Tibial nerve (tissue), 4 donors: ENCODE measurements around the gene SMIM24. TPM values are rescaled to one million over a fixed set of nuclear protein-coding genes. Genes with fewer than 3 reads are reported as not detected.
A peak's percentile ranks its signal among the peaks of the same experiment; 100 is the strongest.
"Not testable (repeated sequence)": the region's sequence is repeated elsewhere in the genome, so short reads cannot be mapped to it uniquely, and the experiment has no call there.

Experiments
- DNase-seq, 2 donors: peaks; one replicate each; pipeline ENCODE4 v3.0.0-alpha.2; 2019; ENCODE audit warnings: low spot score in 2 of 2
- H3K27ac ChIP-seq, 4 donors: fragments of 200-600 bp; sonication (generic) in 3 of 4; one replicate each; pipeline ENCODE4 v1.5.1; 2017 to 2019; ENCODE audit warnings: mild to moderate bottlenecking in 1 of 4
- H3K27me3 ChIP-seq, 2 donors: fragments of 200-600 bp; sonication (generic) in 1 of 2; one replicate each; pipeline versions ENCODE4 v1.5.1 to v1.6.0; 2017 to 2019
- H3K36me3 ChIP-seq, 3 donors: fragments of 200-600 bp; sonication (generic); one replicate each; pipeline ENCODE4 v1.5.1; 2018 to 2019
- H3K4me1 ChIP-seq, 4 donors: fragments of 200-600 bp; sonication (generic) in 3 of 4; one replicate each; pipeline ENCODE4 v1.5.1; 2017 to 2019
- H3K4me3 ChIP-seq, 4 donors: fragments of 200-600 bp; sonication (generic) in 3 of 4; one replicate each; pipeline ENCODE4 v1.5.1; 2017 to 2019; ENCODE audit warnings: mild to moderate bottlenecking in 1 of 4, moderate library complexity in 1 of 4
- H3K9me3 ChIP-seq, 4 donors: fragments of 200-600 bp; sonication (generic) in 3 of 4; one replicate each; pipeline ENCODE4 v1.5.1; 2017 to 2019
- CTCF ChIP-seq, 5 experiments: fragments of 200-600 bp in 3 of 5; fragments of 450-650 bp in 2 of 5; sonication (generic) in 3 of 5; IDR thresholded peaks; one replicate each; pipeline ENCODE4 v1.5.1; 2016 to 2019; ENCODE audit warnings: antibody characterized with exemption in 5 of 5, mild to moderate bottlenecking in 3 of 5, moderate library complexity in 2 of 5
- EP300 ChIP-seq, 2 donors: sonication (generic); formaldehyde crosslinking; IDR thresholded peaks; one replicate each; pipeline ENCODE4 v1.6.1; 2017; ENCODE audit warnings: antibody characterized with exemption in 2 of 2, mild to moderate bottlenecking in 1 of 2
- POLR2A ChIP-seq, 2 donors: fragments of 450-650 bp; IDR thresholded peaks; one replicate each; pipeline ENCODE4 v1.6.1; 2017; ENCODE audit warnings: antibody characterized with exemption in 2 of 2, mild to moderate bottlenecking in 2 of 2, moderate library complexity in 2 of 2
- WGBS, 2 donors: methylation state at CpG; one replicate each; pipeline ENCODE4 v1.1.5; 2018; 5-methylcytosine and 5-hydroxymethylcytosine counted together
- total RNA-seq, 4 donors: library from RNA; depleted of rRNA; stranded (reverse); fragments of >200 nt; gene quantifications; one replicate each; pipeline ENCODE4 v1.1.0, GENCODE V29; 2016

SMIM24 gene
- not detected for total RNA-seq

DNA sequence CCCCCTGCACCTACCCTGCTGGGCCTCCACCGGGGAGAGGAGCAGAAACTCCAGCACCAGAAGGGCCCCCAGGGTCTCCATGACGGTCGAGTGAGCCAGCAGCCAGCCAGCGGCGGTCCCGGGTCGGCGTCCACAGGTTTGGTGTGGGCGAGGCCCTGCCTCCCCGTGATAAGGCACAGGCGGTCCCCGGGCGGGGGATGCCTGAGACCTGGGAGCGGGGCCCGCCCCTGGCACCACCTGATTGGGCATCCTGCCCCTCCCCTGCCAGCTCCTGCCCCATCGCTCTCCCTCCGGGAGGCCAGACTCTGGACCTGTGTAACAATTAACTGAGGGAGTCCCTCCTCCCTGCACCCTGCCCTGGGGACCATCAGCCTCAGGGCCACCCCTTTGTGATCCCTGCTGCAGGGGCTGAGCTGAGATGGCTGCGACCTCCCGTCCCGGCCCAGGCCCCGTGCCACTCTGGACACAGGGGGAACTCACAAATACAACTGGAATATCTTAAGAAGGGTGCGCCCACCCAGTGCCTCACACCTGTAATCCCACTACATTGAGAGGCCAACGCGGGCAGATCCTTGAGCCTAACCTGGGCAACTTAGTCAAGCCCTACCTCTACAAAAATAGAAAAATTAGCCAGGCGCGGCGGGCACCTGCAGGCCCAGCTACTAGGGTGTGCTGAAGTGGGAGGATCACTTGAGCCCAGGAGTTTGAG, at the start of gene SMIM24:
TSS of gene SMIM24 (minus strand) at position 143 of the 709 bp plus-strand sequence. CDS start at position 81, 62 bp downstream.
- TF ChIP-seq EP300 (IDR thresholded peaks at IDR 0.05): no peak
- TF ChIP-seq CTCF (IDR thresholded peaks at IDR 0.05): no peak
- no peak for TF ChIP-seq POLR2A (IDR thresholded peaks at IDR 0.05)
- no peaks in the 10 kb centered on the region for H3K9me3 ChIP-seq
- H3K4me1 ChIP-seq: peaks cover 0 to 3% (median 0%) of the 10 kb centered on the region in 4 donors
- H3K36me3 ChIP-seq: no peaks in the 10 kb centered on the region
- 61 to 67% methylated on average over 22 to 23 of the region's 27 CpGs for WGBS, 2 donors
- DNase-seq: no peak
- H3K4me3 ChIP-seq: no peak within 1 kb of the TSS
- peak within 1 kb of the TSS in 1 of 4 donors; percentile 64 for H3K27ac ChIP-seq
- H3K27me3 ChIP-seq: peaks cover 0 to 71% of the 10 kb centered on the region in 2 donors

- DNase-seq, H3K9me3 ChIP-seq, H3K4me1 ChIP-seq, H3K27me3 ChIP-seq, H3K27ac ChIP-seq, H3K4me3 ChIP-seq: not testable (repeated sequence)
- H3K36me3 ChIP-seq: peaks cover 8 to 79% (median 38%) of the 10 kb centered on the region in 3 donors
- 91 to 95% methylated on average over 7 of the region's 7 CpGs for WGBS, 2 donors
Measured at GRCh38 chr19:3529299-3529698, 49.0 kb upstream of the SMIM24 start.

DNA sequence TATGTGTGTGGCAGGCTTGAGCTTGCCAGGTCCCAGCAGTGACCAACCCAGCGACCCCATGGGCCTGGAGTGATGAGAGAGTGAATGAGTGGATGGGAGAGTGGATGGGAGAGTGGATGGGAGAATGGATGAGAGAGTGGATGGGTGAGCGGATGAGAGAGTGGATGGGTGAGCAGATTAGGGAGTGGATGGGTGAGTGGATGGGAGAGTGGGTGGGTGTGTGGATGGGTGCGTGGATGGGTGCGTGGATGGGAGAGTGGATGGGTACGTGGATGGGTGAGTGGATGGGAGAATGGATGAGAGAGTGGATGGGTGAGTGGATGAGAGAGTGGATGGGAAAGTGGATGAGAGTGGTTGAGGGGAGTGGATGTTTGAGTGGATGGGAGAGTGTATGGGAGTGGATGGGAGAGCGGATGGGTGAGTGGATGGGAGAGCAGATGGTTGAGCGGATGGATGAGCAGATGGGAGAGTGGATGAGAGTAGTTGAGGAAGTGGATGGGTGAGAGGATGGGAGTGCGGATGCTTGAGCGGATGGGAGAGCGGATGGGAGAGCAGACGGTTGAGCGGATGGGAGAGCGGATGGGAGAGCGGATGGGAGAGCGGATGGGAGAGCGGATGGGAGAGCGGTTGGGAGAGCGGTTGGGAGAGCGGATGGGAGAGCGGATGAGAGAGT, 48.4 kb upstream of the SMIM24 start:
- H3K27me3 ChIP-seq: no peaks in the 10 kb centered on the region
- TF ChIP-seq EP300 (IDR thresholded peaks at IDR 0.05): no peak
- TF ChIP-seq POLR2A (IDR thresholded peaks at IDR 0.05): no peak
- TF ChIP-seq CTCF (IDR thresholded peaks at IDR 0.05): no peak
- no peaks in the 10 kb centered on the region for H3K9me3 ChIP-seq
- DNase-seq: no peak
- no peak overlapping the region for H3K27ac ChIP-seq
- 94 to 97% methylated on average over 20 of the region's 20 CpGs for WGBS, 2 donors
- H3K4me1 ChIP-seq: no peaks in the 10 kb centered on the region
- H3K36me3 ChIP-seq: peaks cover 8 to 79% (median 37%) of the 10 kb centered on the region in 3 donors
- H3K4me3 ChIP-seq: no peak overlapping the region

GRCh38 chr19:3528080-3528479, 47.8 kb upstream of the SMIM24 start:
- 98 to 100% methylated on average over 3 to 11 of the region's 14 CpGs for WGBS, 2 donors
- H3K36me3 ChIP-seq: peaks cover 8 to 79% (median 33%) of the 10 kb centered on the region in 3 donors
- no peak for TF ChIP-seq CTCF (IDR thresholded peaks at IDR 0.05)
- TF ChIP-seq EP300 (IDR thresholded peaks at IDR 0.05): no peak
- TF ChIP-seq POLR2A (IDR thresholded peaks at IDR 0.05): no peak

DNA sequence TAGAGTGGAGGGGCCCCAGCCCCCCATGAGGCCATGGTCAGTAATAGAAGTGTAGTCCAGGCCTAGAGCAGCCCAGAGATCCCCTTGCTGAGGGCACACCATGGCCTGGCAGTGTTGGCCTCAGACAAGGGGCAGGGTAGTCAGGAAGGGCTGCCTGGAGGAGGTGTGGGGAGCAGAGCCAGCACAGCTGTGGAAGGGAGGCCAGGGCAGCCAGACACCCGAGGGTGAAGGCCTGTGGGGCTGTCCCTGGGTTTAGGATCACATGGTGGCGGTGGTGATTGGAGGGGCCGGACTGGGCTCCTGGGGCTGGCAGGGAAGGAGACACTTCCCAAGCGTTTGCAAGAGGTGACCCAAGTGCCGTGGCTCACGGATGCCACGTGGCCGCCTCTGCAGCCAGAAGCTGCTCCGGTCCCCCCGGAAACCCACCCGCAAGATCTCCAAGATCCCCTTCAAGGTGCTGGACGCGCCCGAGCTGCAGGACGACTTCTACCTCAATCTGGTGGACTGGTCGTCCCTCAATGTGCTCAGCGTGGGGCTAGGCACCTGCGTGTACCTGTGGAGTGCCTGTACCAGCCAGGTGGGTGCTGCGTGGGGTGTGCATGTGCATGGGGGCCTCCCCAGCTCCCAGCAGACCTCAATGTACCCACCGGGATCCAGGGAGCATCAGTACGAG, 47.0 kb upstream of the SMIM24 start:
- Histone ChIP-seq H3K9me3 (no peaks in the 10 kb centered on the region), H3K36me3 (peaks cover 4 to 79% (median 32%) of the 10 kb centered on the region in 3 donors)
- WGBS, 2 donors: 90 to 96% methylated on average over 14 to 21 of the region's 21 CpGs

More at GRCh38 chr19:3528080-3528479, 47.8 kb upstream of the SMIM24 start:
- Histone ChIP-seq H3K27ac (no peak overlapping the region), H3K9me3 (no peaks in the 10 kb centered on the region), H3K4me1 (no peaks in the 10 kb centered on the region), H3K4me3 (no peak overlapping the region), H3K27me3 (no peaks in the 10 kb centered on the region)
- no peak for DNase-seq

More for the DNA sequence above, 47.0 kb upstream of the SMIM24 start:
- no peaks in the 10 kb centered on the region for H3K27me3 ChIP-seq
- H3K4me1 ChIP-seq: no peaks in the 10 kb centered on the region
- no peak overlapping the region for H3K27ac ChIP-seq
- DNase-seq: no peak
- TF ChIP-seq CTCF (IDR thresholded peaks at IDR 0.05) (no peak), EP300 (IDR thresholded peaks at IDR 0.05) (no peak), POLR2A (IDR thresholded peaks at IDR 0.05) (no peak)
- H3K4me3 ChIP-seq: no peak overlapping the region
